Esophagus muscularis mucosa (tissue), 3 donors: ENCODE results near the gene SERPINI2.

Source experiments
- POLR2AphosphoS5 ChIP-seq, 2 donors: sonication (generic); formaldehyde crosslinking; IDR thresholded peaks; one replicate each; pipeline ENCODE4 v1.6.1; 2017; ENCODE audit warnings: antibody characterized with exemption in 2 of 2
- TF ChIP-seq, protein P1 (sequence below), 3 experiments: fragments of 200-600 bp in 2 of 3; fragments of 450-650 bp in 1 of 3; sonication (generic) in 2 of 3; IDR thresholded peaks; one replicate each; pipeline ENCODE4 v1.5.1; 2017 to 2019; ENCODE audit warnings: antibody characterized with exemption in 3 of 3, mild to moderate bottlenecking in 2 of 3, moderate library complexity in 1 of 3

DNA sequence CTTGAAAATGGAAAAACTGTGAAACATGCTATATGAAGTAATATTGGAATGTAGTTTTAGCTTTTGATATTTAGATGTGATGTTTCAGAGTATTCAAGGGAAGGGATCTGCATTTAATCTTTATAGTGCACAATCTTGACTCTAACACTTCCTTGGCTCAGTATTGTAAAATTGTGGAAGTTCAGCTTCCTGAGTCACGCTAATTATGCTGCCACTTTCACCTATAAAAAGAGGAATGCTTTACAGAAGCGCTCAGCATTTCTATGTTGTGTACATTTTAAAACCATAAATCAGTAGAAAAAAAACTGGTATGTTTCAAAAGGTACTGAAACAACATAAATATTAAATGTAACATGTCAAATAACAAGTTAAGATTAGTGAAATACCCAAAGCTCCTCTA lies 32.6 kb downstream of the SERPINI2 start:
- TF ChIP-seq, protein P1, sequence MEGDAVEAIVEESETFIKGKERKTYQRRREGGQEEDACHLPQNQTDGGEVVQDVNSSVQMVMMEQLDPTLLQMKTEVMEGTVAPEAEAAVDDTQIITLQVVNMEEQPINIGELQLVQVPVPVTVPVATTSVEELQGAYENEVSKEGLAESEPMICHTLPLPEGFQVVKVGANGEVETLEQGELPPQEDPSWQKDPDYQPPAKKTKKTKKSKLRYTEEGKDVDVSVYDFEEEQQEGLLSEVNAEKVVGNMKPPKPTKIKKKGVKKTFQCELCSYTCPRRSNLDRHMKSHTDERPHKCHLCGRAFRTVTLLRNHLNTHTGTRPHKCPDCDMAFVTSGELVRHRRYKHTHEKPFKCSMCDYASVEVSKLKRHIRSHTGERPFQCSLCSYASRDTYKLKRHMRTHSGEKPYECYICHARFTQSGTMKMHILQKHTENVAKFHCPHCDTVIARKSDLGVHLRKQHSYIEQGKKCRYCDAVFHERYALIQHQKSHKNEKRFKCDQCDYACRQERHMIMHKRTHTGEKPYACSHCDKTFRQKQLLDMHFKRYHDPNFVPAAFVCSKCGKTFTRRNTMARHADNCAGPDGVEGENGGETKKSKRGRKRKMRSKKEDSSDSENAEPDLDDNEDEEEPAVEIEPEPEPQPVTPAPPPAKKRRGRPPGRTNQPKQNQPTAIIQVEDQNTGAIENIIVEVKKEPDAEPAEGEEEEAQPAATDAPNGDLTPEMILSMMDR (IDR thresholded peaks at IDR 0.05): no peak
- no peak for TF ChIP-seq POLR2AphosphoS5 (IDR thresholded peaks at IDR 0.05)
